ENCODE data around the gene METTL5. TPM values are rescaled to one million over a fixed set of nuclear protein-coding genes. Genes with fewer than 3 reads are reported as not detected.

The METTL5 gene
- total and polyA plus RNA-seq, 9 of the 15 experiments (the other 6 are each of a cell fraction or from before 2014, with no cell fraction given), result 149 to 471 (median 224) TPM

GRCh38 chr2:169767243-169767888 lies 57.3 kb downstream of the METTL5 start (continued):
- TF ChIP-seq ZNF280B (CRISPR knock-in tag; IDR thresholded peaks at IDR 0.05), result no peak
- TF ChIP-seq ARID3A (IDR thresholded peaks at IDR 0.05; ENCODE audit: borderline replicate concordance, low read depth, low read length), result peak; percentile 54; the same call in 1 of the 2 replicates
- no peak for TF ChIP-seq JUN (IDR thresholded peaks at IDR 0.05; ENCODE audit: borderline replicate concordance, low read depth, low read length)
- TF ChIP-seq JUN (CRISPR knock-in tag; IDR thresholded peaks at IDR 0.05; ENCODE audit: borderline replicate concordance), result 0 out of 2 replicates have a peak, but pooled peaks have one; percentile 62
- TF ChIP-seq PML (IDR thresholded peaks at IDR 0.05; ENCODE audit: low read length), result no peak
- TF ChIP-seq ZNF639 (CRISPR knock-in tag; conservative IDR thresholded peaks at IDR 0.05 in 1 of 2, IDR thresholded peaks at IDR 0.05 in 1 of 2), result no peak
- TF ChIP-seq THAP12 (CRISPR knock-in tag; IDR thresholded peaks at IDR 0.05), result no peak
- no peak for TF ChIP-seq SMARCA4 (IDR thresholded peaks at IDR 0.05)
- TF ChIP-seq ZBTB33 (CRISPR knock-in tag; IDR thresholded peaks at IDR 0.05), result no peak
- no peak for TF ChIP-seq HCFC1 (IDR thresholded peaks at IDR 0.05; ENCODE audit: low read depth, low read length)
- no peak for TF ChIP-seq ZNF277 (CRISPR knock-in tag; IDR thresholded peaks at IDR 0.05; ENCODE audit: borderline replicate concordance)
- TF ChIP-seq STAT5A (IDR thresholded peaks at IDR 0.05; ENCODE audit: borderline replicate concordance, low read length), result no peak
- TF ChIP-seq CC2D1A (IDR thresholded peaks at IDR 0.05), result 0 out of 2 replicates have a peak, but pooled peaks have one; percentile 59

Data from K562 (cell line).